A549 (cell line): ENCODE measurements around the gene RAPGEF5.
A peak's percentile ranks its signal among the peaks of the same experiment; 100 is the strongest.

Experiments used
- CEBPB ChIP-seq, 2 experiments: fragments of >200 bp in 1 of 2; sonication (Bioruptor Twin) in 1 of 2; formaldehyde crosslinking in 1 of 2; IDR thresholded peaks; 2 replicates each; pipeline ENCODE4 v1.6.1; 2012 to 2016
- CHD2 ChIP-seq: fragments of 150-350 bp; IDR thresholded peaks from 2 replicates; pipeline ENCODE4 v1.6.1; 2014; ENCODE audit warnings: low read length; ENCODE audit not compliant: partially characterized antibody
- CHD4 ChIP-seq: fragments of 200-600 bp; sonication (generic); IDR thresholded peaks from 2 replicates; pipeline ENCODE4 v1.6.1; 2016; ENCODE audit warnings: antibody characterized with exemption, mild to moderate bottlenecking, borderline replicate concordance
- CTCF ChIP-seq: fragments of >200 bp; sonication (Bioruptor Twin); formaldehyde crosslinking; IDR thresholded peaks from 3 replicates; pipeline ENCODE4 v1.5.1; 2016
- EP300 ChIP-seq, 2 experiments: fragments of >200 bp; sonication (Bioruptor Twin); formaldehyde crosslinking; IDR thresholded peaks; 2 replicates in 1 of 2; 3 replicates in 1 of 2; pipeline ENCODE4 v1.6.1; 2016 to 2017
- KDM1A ChIP-seq: fragments of 200-600 bp; sonication (generic); IDR thresholded peaks from 2 replicates; pipeline ENCODE4 v1.6.1; 2016; ENCODE audit warnings: low read depth, mild to moderate bottlenecking
- KDM5A ChIP-seq: fragments of 200-600 bp; sonication (generic); IDR thresholded peaks from 2 replicates; pipeline ENCODE4 v1.6.1; 2016; ENCODE audit warnings: antibody characterized with exemption, mild to moderate bottlenecking
- MAFK ChIP-seq: fragments of 450-650 bp; IDR thresholded peaks from 2 replicates; pipeline ENCODE4 v1.6.1; 2014; ENCODE audit not compliant: partially characterized antibody
- PHF8 ChIP-seq: fragments of 200-600 bp; sonication (generic); IDR thresholded peaks from 2 replicates; pipeline ENCODE4 v1.6.1; 2016; ENCODE audit warnings: low read depth, mild to moderate bottlenecking, antibody characterized with exemption, moderate library complexity, borderline replicate concordance
- POLR2A ChIP-seq: IDR thresholded peaks from 2 replicates; pipeline ENCODE4 v1.6.1; 2012; ENCODE audit warnings: mild to moderate bottlenecking, low read length
- RCOR1 ChIP-seq: fragments of 150-350 bp; IDR thresholded peaks from 2 replicates; pipeline ENCODE4 v1.6.1; 2014; ENCODE audit warnings: antibody characterized with exemption, low read length, low read depth
- TF ChIP-seq, protein P1 (sequence below): fragments of 450-650 bp; IDR thresholded peaks from 2 replicates; pipeline ENCODE4 v1.6.1; 2014; ENCODE audit warnings: antibody characterized with exemption

GRCh38 chr7:22329816-22330524 lies 27.0 kb downstream of the RAPGEF5 start:
- no peak for TF ChIP-seq PHF8
- TF ChIP-seq CTCF: no peak
- TF ChIP-seq, protein P1, sequence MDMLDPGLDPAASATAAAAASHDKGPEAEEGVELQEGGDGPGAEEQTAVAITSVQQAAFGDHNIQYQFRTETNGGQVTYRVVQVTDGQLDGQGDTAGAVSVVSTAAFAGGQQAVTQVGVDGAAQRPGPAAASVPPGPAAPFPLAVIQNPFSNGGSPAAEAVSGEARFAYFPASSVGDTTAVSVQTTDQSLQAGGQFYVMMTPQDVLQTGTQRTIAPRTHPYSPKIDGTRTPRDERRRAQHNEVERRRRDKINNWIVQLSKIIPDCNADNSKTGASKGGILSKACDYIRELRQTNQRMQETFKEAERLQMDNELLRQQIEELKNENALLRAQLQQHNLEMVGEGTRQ: no peak
- TF ChIP-seq EP300 (IDR thresholded peaks at IDR 0.05): no peak
- TF ChIP-seq KDM1A: no peak
- TF ChIP-seq KDM5A: no peak
- TF ChIP-seq CHD4: no peak
- no peak for TF ChIP-seq CHD2
- TF ChIP-seq MAFK: peak; percentile 88
- TF ChIP-seq CEBPB (IDR thresholded peaks at IDR 0.05): no peak
- TF ChIP-seq POLR2A: no peak
- no peak for TF ChIP-seq RCOR1
